Measurements from ENCODE around the gene MXRA7.

DNA sequence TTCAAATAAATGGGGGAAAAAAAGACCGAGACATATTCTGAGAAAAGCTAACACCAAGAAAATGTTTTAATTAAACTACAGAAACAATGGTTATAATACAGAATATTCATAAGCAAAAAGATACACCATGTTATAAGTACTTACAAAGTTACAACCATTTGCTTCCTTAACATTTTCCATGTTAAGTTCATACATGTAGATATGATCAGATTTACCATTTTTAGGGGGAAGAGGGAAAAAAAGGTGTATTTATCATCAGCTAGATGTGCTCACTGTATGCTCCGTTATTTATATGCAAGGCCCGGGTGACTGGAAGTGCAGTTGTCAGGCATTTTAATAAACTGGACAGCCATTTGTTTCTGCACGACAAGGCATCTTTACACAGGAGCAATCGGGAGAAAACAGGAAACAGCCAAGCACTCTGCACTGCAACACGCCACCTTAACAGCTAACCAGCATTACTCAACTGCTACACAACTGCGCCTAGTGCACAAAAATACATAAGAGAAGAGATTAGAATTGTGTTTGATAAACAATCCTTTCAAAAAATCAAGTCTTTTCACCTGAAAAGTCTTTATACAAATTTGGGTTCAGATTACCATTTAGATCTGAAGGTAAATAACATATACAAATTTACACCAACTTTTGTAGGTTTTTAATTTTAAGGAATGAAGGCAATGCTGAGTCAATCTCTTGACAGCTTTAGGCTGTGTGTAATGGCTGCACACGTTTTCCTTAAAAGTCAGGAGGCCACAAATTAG, 23.5 kb upstream of the MXRA7 start:
- peak; percentile 57 for TF ChIP-seq POLR2AphosphoS5 (IDR thresholded peaks at IDR 0.05; ENCODE audit: low read depth, low read length)
- TF ChIP-seq SIN3A (IDR thresholded peaks at IDR 0.05; ENCODE audit: borderline replicate concordance, insufficient read depth, low read length) = no peak; the same call in 1 of the 2 replicates
- TF ChIP-seq TAF1 (IDR thresholded peaks at IDR 0.05; ENCODE audit: borderline replicate concordance, insufficient read depth, low read length) = no peak

Data from PFSK-1 (cell line).